HepG2 (cell line): ENCODE data around the gene SDC1. TPM values are rescaled to one million over a fixed set of nuclear protein-coding genes. Genes with fewer than 3 reads are reported as not detected.

ENCODE experiments used
- ATAC-seq: fragments of 200-7000 bp; cut with Tn5 transposase; 3 replicates; pipeline ENCODE4 v1.9.1; 2020; ENCODE audit warnings: mild to moderate bottlenecking, moderate library complexity
- BruUV-seq: library from RNA; stranded (reverse); fragments of 400-500 nt; replicated peaks from 2 replicates; lab custom pipeline; 2021; lab: Mats Ljungman, UMichigan
- CTCF ChIA-PET: fragments of 300-600 bp; formaldehyde crosslinking; extraction: SDS; loops from one replicate; lab custom pipeline; 2021; ENCODE audit warnings: low total read pairs, inconsistent platforms, low intra/inter-chr PET ratio; lab: Yijun Ruan, JAX
- POLR2A ChIA-PET: fragments of 350-600 bp; sonication (Branson Sonifier 250); formaldehyde crosslinking; loops from one replicate; lab custom pipeline; 2020; ENCODE audit warnings: antibody characterized with exemption, inconsistent platforms; lab: Yijun Ruan, JAX
- DNase-seq: peaks from one replicate; pipeline ENCODE4 v3.0.0-alpha.2; 2015; ENCODE audit warnings: low spot score
- FAIRE-seq: peaks from 3 replicates; lab custom pipeline; 2011; peaks lifted over from hg19 to GRCh38; lab: Jason Lieb, UNC
- H2AFZ ChIP-seq: one replicate; pipeline ENCODE4 v1.6.1; 2011; ENCODE audit warnings: low read length, inconsistent platforms
- H3K27ac ChIP-seq: fragments of 300-600 bp; 3 replicates; pipeline ENCODE4 v1.8.0; 2011; ENCODE audit warnings: mixed run types, mild to moderate bottlenecking, mixed read lengths, low read length, inconsistent platforms; ENCODE audit not compliant: insufficient read depth; ENCODE audit errors: extremely low read length
- H3K27me3 ChIP-seq, 2 experiments: fragments of 200-600 bp in 1 of 2; 2 replicates in 1 of 2; 3 replicates in 1 of 2; pipeline versions ENCODE4 v1.6.0 to v1.8.0; 2011; ENCODE audit warnings: low read length in 2 of 2, mild to moderate bottlenecking in 2 of 2, moderate library complexity in 2 of 2, inconsistent platforms in 1 of 2; ENCODE audit not compliant: insufficient read depth in 2 of 2, control insufficient read depth in 1 of 2
- H3K36me3 ChIP-seq, 2 experiments: fragments of 200-600 bp in 1 of 2; replicated peaks in 1 of 2; 2 replicates in 1 of 2; 3 replicates in 1 of 2; pipeline versions ENCODE4 v1.5.1 to v1.8.0; 2011; ENCODE audit warnings: low read length in 2 of 2, inconsistent platforms in 1 of 2; ENCODE audit not compliant: insufficient read depth in 2 of 2, control insufficient read depth in 1 of 2
- H3K4me1 ChIP-seq: 2 replicates; pipeline ENCODE4 v1.5.1; 2012; ENCODE audit warnings: low read length, inconsistent platforms; ENCODE audit not compliant: insufficient read depth
- H3K4me2 ChIP-seq: 2 replicates; pipeline ENCODE4 v1.6.0; 2011; ENCODE audit warnings: low read depth, low read length, inconsistent platforms
- H3K4me3 ChIP-seq, 3 experiments: fragments of 200-600 bp in 1 of 3; sonication (generic), shearing (Covaris generic) in 1 of 3; replicated peaks in 1 of 3; 2 replicates each; pipeline ENCODE4 v1.5.1; 2011 to 2016; ENCODE audit warnings: low read length in 3 of 3, inconsistent platforms in 2 of 3, low read depth in 2 of 3, mild to moderate bottlenecking in 2 of 3, control low read depth in 1 of 3, mixed read lengths in 1 of 3; ENCODE audit not compliant: insufficient read depth in 1 of 3
- H3K79me2 ChIP-seq: one replicate; pipeline ENCODE4 v1.6.1; 2011; ENCODE audit warnings: low read length, inconsistent platforms; ENCODE audit not compliant: insufficient read depth
- H3K9ac ChIP-seq: 2 replicates; pipeline ENCODE4 v1.6.0; 2011; ENCODE audit warnings: mild to moderate bottlenecking, low read depth, low read length, inconsistent platforms; ENCODE audit not compliant: insufficient read depth
- H3K9me3 ChIP-seq: 2 replicates; pipeline ENCODE4 v1.5.1; 2012; ENCODE audit warnings: mild to moderate bottlenecking, low read length
- H4K20me1 ChIP-seq: 2 replicates; pipeline ENCODE4 v1.6.0; 2011; ENCODE audit warnings: inconsistent platforms, mild to moderate bottlenecking, low read length, moderate library complexity; ENCODE audit not compliant: insufficient read depth
- ARNT ChIP-seq: fragments of 450-650 bp; IDR thresholded peaks from 2 replicates; pipeline ENCODE4 v1.6.1; 2017
- CBX1 ChIP-seq: IDR thresholded peaks from one replicate; pipeline ENCODE4 v1.6.1; 2016; ENCODE audit warnings: antibody characterized with exemption, low read depth
- KDM2A ChIP-seq: sonication (generic); formaldehyde crosslinking; IDR thresholded peaks from 2 replicates; pipeline ENCODE4 v1.4.0; 2020; ENCODE audit warnings: low read depth, missing genetic modification reagents, borderline replicate concordance
- MYNN ChIP-seq: sonication (generic); formaldehyde crosslinking; IDR thresholded peaks from 2 replicates; pipeline ENCODE4 v1.4.0; 2020; ENCODE audit warnings: mild to moderate bottlenecking, low read depth, missing genetic modification reagents
- SALL1 ChIP-seq: sonication (generic); formaldehyde crosslinking; IDR thresholded peaks from 2 replicates; pipeline ENCODE4 v1.8.0; 2022; ENCODE audit warnings: mild to moderate bottlenecking, missing genetic modification reagents
- ZNF225 ChIP-seq: sonication (generic); formaldehyde crosslinking; IDR thresholded peaks from 2 replicates; pipeline ENCODE4 v1.4.0; 2020; ENCODE audit warnings: mild to moderate bottlenecking, missing genetic modification reagents
- ZNF329 ChIP-seq: sonication (generic); formaldehyde crosslinking; IDR thresholded peaks from 2 replicates; pipeline ENCODE4 v1.9.0; 2021; ENCODE audit warnings: low read depth, mild to moderate bottlenecking, missing genetic modification reagents
- ZNF33A ChIP-seq: sonication (generic); formaldehyde crosslinking; IDR thresholded peaks from 2 replicates; pipeline ENCODE4 v1.5.1; 2020; ENCODE audit warnings: missing genetic modification reagents, mild to moderate bottlenecking, moderate library complexity, borderline replicate concordance
- ZNF652 ChIP-seq: IDR thresholded peaks from 2 replicates; pipeline ENCODE4 v1.6.1; 2016; ENCODE audit warnings: low read depth, borderline replicate concordance
- WGBS: methylation state at CpG from one replicate; pipeline ENCODE4 v1.1.6; 2017; ENCODE audit warnings: low lambda C conversion rate; 5-methylcytosine and 5-hydroxymethylcytosine counted together
- in situ Hi-C: cut with HindIII; loops from 2 replicates; pipeline ENCODE4 v1.10.0; 2017; ENCODE audit warnings: low pct_unique_long_range_greater_than_20kb; ENCODE audit not compliant: extremely low pct_ligation_motif_present
- intact Hi-C: fragments of 100-400 bp; cut with micrococcal nuclease; formaldehyde crosslinking; loops from one replicate; pipeline ENCODE4 v1.10.0; 2022; ENCODE audit not compliant: unreplicated experiment
- polyA plus RNA-seq, 8 experiments: library from polyadenylated mRNA; depleted of rRNA in 3 of 8; stranded (reverse) in 7 of 8; unstranded in 1 of 8; fragments of >200 nt; fragmentation: Illumina TruSeq in 4 of 8; extraction: Trizol in 4 of 8; gene quantifications; 2 replicates each; pipeline versions ENCODE4 v1.2.1 to v1.2.3, GENCODE V29; 2011 to 2016; ENCODE audit warnings: low read depth in 4 of 8, missing spikeins in 1 of 8, mixed read lengths in 1 of 8; ENCODE audit not compliant: insufficient read depth in 1 of 8
- total RNA-seq, 5 experiments: library from RNA; depleted of rRNA; stranded (reverse); fragments of >200 nt; fragmentation: Illumina TruSeq; extraction: Trizol; gene quantifications; 2 replicates each; pipeline ENCODE4 v1.2.3, GENCODE V29; 2016; ENCODE audit warnings: low read depth in 1 of 5
- TF ChIP-seq, protein P1 (sequence below): sonication (generic); formaldehyde crosslinking; IDR thresholded peaks from 2 replicates; pipeline ENCODE4 v1.9.0; 2022; ENCODE audit warnings: missing genetic modification reagents, mild to moderate bottlenecking, borderline replicate concordance
- TF ChIP-seq, protein P2 (sequence below): IDR thresholded peaks from 2 replicates; pipeline ENCODE4 v1.6.1; 2012; ENCODE audit warnings: low read depth, low read length, improper control_type of control experiment
- TF ChIP-seq, protein P3 (sequence below): sonication (generic); formaldehyde crosslinking; IDR thresholded peaks from 2 replicates; pipeline ENCODE4 v1.5.0; 2020; ENCODE audit warnings: mild to moderate bottlenecking, missing genetic modification reagents
- TF ChIP-seq, protein P4 (sequence below): sonication (generic); formaldehyde crosslinking; IDR thresholded peaks from 2 replicates; pipeline ENCODE4 v1.8.1; 2022; ENCODE audit warnings: mild to moderate bottlenecking, missing genetic modification reagents

The SDC1 gene
- total and polyA plus RNA-seq, 2 of the 13 experiments (the other 11 are each of a cell fraction or from before 2014, with no cell fraction given): 108 to 119 TPM

DNA sequence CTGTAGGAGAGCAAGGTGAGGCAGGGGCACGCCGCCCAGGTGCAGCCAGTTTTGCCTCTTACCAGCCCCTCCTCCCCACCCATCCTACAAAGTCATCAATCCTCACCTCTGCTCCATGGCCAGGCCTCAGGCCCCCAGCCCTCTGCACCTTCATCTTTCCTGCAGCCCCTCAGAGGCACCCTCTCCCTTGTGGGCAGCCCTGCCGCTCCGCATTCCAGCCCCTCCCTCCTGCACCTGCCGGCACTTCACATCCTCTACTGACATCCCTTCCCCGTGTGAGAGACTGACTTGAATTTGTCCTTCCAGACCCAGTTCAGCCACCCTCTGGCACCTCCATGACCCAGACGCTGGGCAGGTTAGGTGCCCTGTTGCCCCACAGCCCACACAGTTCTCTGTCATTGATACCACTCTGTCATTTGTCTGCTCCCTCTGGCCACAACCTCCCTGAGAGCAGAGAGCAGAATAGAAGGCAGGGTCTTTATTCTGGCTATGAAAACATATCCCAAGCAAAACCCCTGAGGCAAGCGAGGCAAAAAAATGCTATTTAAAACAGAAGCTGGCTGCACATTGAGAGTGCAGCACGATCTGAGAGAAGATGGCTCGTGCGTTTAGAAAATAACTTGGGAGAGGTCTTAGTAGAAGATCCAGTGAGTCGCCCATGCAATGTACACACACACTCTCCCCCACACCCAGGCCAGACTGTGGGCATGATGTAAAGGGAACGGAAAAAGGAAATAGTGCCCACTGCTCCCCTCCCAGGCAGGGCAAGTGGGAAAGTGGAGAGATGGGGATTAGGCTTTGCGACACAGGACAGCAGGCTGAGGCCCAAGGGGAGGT lies 25.9 kb downstream of the SDC1 start:
- Histone ChIP-seq H3K9ac (no peak overlapping the region), H3K79me2 (no peaks in the 10 kb centered on the region), H3K36me3 (peaks cover 19 to 23% of the 10 kb centered on the region in 2 experiments), H4K20me1 (no peaks in the 10 kb centered on the region), H3K27me3 (no peaks in the 10 kb centered on the region), H2AFZ (no peak overlapping the region), H3K9me3 (no peaks in the 10 kb centered on the region), H3K27ac (no peak overlapping the region), H3K4me3 (no peak overlapping the region; a peak in 1 of 6 replicates), H3K4me1 (peaks cover 55% of the 10 kb centered on the region), H3K4me2 (peak overlapping the region; percentile 34)
- BruUV-seq: no TSS peak
- DNase-seq (no peak), ATAC-seq (peak; percentile 18), FAIRE-seq (no peak)
- intact Hi-C loops (no loop called here), in situ Hi-C loops (no loop called here)
- ChIA-PET POLR2A (no interaction called here), CTCF (no interaction called here)
- WGBS: 54% methylated on average over 14 of the region's 14 CpGs
- TF ChIP-seq, protein P1, sequence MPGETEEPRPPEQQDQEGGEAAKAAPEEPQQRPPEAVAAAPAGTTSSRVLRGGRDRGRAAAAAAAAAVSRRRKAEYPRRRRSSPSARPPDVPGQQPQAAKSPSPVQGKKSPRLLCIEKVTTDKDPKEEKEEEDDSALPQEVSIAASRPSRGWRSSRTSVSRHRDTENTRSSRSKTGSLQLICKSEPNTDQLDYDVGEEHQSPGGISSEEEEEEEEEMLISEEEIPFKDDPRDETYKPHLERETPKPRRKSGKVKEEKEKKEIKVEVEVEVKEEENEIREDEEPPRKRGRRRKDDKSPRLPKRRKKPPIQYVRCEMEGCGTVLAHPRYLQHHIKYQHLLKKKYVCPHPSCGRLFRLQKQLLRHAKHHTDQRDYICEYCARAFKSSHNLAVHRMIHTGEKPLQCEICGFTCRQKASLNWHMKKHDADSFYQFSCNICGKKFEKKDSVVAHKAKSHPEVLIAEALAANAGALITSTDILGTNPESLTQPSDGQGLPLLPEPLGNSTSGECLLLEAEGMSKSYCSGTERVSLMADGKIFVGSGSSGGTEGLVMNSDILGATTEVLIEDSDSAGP (CRISPR knock-in tag): 0 out of 2 replicates have a peak, but pooled peaks have one; percentile 1
- TF ChIP-seq, protein P2, sequence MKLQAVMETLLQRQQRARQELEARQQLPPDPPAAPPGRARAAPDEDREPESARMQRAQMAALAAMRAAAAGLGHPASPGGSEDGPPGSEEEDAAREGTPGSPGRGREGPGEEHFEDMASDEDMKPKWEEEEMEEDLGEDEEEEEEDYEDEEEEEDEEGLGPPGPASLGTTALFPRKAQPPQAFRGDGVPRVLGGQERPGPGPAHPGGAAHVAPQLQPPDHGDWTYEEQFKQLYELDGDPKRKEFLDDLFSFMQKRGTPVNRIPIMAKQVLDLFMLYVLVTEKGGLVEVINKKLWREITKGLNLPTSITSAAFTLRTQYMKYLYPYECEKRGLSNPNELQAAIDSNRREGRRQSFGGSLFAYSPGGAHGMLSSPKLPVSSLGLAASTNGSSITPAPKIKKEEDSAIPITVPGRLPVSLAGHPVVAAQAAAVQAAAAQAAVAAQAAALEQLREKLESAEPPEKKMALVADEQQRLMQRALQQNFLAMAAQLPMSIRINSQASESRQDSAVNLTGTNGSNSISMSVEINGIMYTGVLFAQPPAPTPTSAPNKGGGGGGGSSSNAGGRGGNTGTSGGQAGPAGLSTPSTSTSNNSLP: no peak
- TF ChIP-seq CBX1: no peak
- peak; percentile 7; the same call in 1 of the 2 replicates for TF ChIP-seq KDM2A (CRISPR knock-in tag)
- TF ChIP-seq ARNT: no peak
- TF ChIP-seq, protein P3, sequence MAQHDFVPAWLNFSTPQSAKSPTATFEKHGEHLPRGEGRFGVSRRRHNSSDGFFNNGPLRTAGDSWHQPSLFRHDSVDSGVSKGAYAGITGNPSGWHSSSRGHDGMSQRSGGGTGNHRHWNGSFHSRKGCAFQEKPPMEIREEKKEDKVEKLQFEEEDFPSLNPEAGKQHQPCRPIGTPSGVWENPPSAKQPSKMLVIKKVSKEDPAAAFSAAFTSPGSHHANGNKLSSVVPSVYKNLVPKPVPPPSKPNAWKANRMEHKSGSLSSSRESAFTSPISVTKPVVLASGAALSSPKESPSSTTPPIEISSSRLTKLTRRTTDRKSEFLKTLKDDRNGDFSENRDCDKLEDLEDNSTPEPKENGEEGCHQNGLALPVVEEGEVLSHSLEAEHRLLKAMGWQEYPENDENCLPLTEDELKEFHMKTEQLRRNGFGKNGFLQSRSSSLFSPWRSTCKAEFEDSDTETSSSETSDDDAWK (CRISPR knock-in tag): no peak
- TF ChIP-seq ZNF652 (CRISPR knock-in tag): no peak
- no peak for TF ChIP-seq ZNF33A (CRISPR knock-in tag)
- TF ChIP-seq, protein P4, sequence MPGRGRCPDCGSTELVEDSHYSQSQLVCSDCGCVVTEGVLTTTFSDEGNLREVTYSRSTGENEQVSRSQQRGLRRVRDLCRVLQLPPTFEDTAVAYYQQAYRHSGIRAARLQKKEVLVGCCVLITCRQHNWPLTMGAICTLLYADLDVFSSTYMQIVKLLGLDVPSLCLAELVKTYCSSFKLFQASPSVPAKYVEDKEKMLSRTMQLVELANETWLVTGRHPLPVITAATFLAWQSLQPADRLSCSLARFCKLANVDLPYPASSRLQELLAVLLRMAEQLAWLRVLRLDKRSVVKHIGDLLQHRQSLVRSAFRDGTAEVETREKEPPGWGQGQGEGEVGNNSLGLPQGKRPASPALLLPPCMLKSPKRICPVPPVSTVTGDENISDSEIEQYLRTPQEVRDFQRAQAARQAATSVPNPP (CRISPR knock-in tag): no peak
- peak; percentile 35; the same call in 1 of the 2 replicates for TF ChIP-seq SALL1 (CRISPR knock-in tag)
- TF ChIP-seq ZNF329 (CRISPR knock-in tag): no peak
- no peak for TF ChIP-seq MYNN (CRISPR knock-in tag)
- TF ChIP-seq ZNF225 (CRISPR knock-in tag): no peak
